ENCODE results near the gene C1orf232.

The C1orf232 gene

GRCh38 chr1:26163684-26164035 lies 5.1 kb downstream of the C1orf232 start:
- Histone ChIP-seq H3K27ac (ENCODE audit: low read depth, low read length) (no peak overlapping the region), H3K9ac (ENCODE audit: low read depth, low read length) (no peak overlapping the region), H3K9me3 (ENCODE audit: control insufficient read depth, insufficient read depth, low read length) (no peaks in the 10 kb centered on the region), H3K27me3 (ENCODE audit: control insufficient read depth, insufficient read depth, low read length) (peaks cover 60% of the 10 kb centered on the region), H3K4me1 (ENCODE audit: control insufficient read depth, insufficient read depth, low read length) (peaks cover 27% of the 10 kb centered on the region), H3K36me3 (ENCODE audit: control insufficient read depth, insufficient read depth, low read length) (no peaks in the 10 kb centered on the region), H3K4me3 (ENCODE audit: low read depth, low read length) (no peak overlapping the region; the same call in 1 of the 2 replicates)

GRCh38 chr1:26162220-26162709 lies 6.5 kb downstream of the C1orf232 start:
- H3K27me3 ChIP-seq (ENCODE audit: control insufficient read depth, insufficient read depth, low read length): peaks cover 74% of the 10 kb centered on the region
- no peak overlapping the region for H3K27ac ChIP-seq (ENCODE audit: low read depth, low read length)
- no peak overlapping the region for H3K9ac ChIP-seq (ENCODE audit: low read depth, low read length)
- H3K4me3 ChIP-seq (ENCODE audit: low read depth, low read length): peak overlapping the region; percentile 58
- H3K4me1 ChIP-seq (ENCODE audit: control insufficient read depth, insufficient read depth, low read length): peaks cover 27% of the 10 kb centered on the region
- H3K9me3 ChIP-seq (ENCODE audit: control insufficient read depth, insufficient read depth, low read length): no peaks in the 10 kb centered on the region
- H3K36me3 ChIP-seq (ENCODE audit: control insufficient read depth, insufficient read depth, low read length): no peaks in the 10 kb centered on the region

GRCh38 chr1:26161415-26162219 lies 7.1 kb downstream of the C1orf232 start:
- Histone ChIP-seq H3K4me1 (ENCODE audit: control insufficient read depth, insufficient read depth, low read length) (peaks cover 32% of the 10 kb centered on the region), H3K27me3 (ENCODE audit: control insufficient read depth, insufficient read depth, low read length) (peaks cover 80% of the 10 kb centered on the region), H3K27ac (ENCODE audit: low read depth, low read length) (no peak overlapping the region), H3K9ac (ENCODE audit: low read depth, low read length) (0 out of 2 replicates have a peak overlapping the region, but pooled peaks have one; percentile 32), H3K4me3 (ENCODE audit: low read depth, low read length) (peak overlapping the region; percentile 58), H3K36me3 (ENCODE audit: control insufficient read depth, insufficient read depth, low read length) (no peaks in the 10 kb centered on the region), H3K9me3 (ENCODE audit: control insufficient read depth, insufficient read depth, low read length) (no peaks in the 10 kb centered on the region)

GRCh38 chr1:26160527-26161414 lies 8.0 kb downstream of the C1orf232 start:
- H3K4me3 ChIP-seq (ENCODE audit: low read depth, low read length): peak overlapping the region; percentile 58; the same call in 1 of the 2 replicates
- no peak overlapping the region for H3K27ac ChIP-seq (ENCODE audit: low read depth, low read length)
- H3K36me3 ChIP-seq (ENCODE audit: control insufficient read depth, insufficient read depth, low read length): no peaks in the 10 kb centered on the region
- H3K9ac ChIP-seq (ENCODE audit: low read depth, low read length): no peak overlapping the region
- H3K27me3 ChIP-seq (ENCODE audit: control insufficient read depth, insufficient read depth, low read length): peaks cover 88% of the 10 kb centered on the region
- peaks cover 40% of the 10 kb centered on the region for H3K4me1 ChIP-seq (ENCODE audit: control insufficient read depth, insufficient read depth, low read length)
- no peaks in the 10 kb centered on the region for H3K9me3 ChIP-seq (ENCODE audit: control insufficient read depth, insufficient read depth, low read length)

GRCh38 chr1:26159743-26160039 lies 9.1 kb downstream of the C1orf232 start:
- Histone ChIP-seq H3K9ac (ENCODE audit: low read depth, low read length) (no peak overlapping the region), H3K4me3 (ENCODE audit: low read depth, low read length) (no peak overlapping the region)

GRCh38 chr1:26158908-26159742 lies 9.6 kb downstream of the C1orf232 start, which contains the start of gene FAM110D:
Gene FAM110D (plus strand): TSS chr1:26159079. CDS start chr1:26161292, 2,213 bp downstream.
- peaks cover 46% of the 10 kb centered on the region for H3K4me1 ChIP-seq (ENCODE audit: control insufficient read depth, insufficient read depth, low read length)
- H3K9ac ChIP-seq (ENCODE audit: low read depth, low read length): no peak within 1 kb of the TSS
- H3K36me3 ChIP-seq (ENCODE audit: control insufficient read depth, insufficient read depth, low read length): no peaks in the 10 kb centered on the region
- H3K4me3 ChIP-seq (ENCODE audit: low read depth, low read length): no peak within 1 kb of the TSS
- H3K27ac ChIP-seq (ENCODE audit: low read depth, low read length): no peak within 1 kb of the TSS
- H3K9me3 ChIP-seq (ENCODE audit: control insufficient read depth, insufficient read depth, low read length): no peaks in the 10 kb centered on the region
- peaks cover 97% of the 10 kb centered on the region for H3K27me3 ChIP-seq (ENCODE audit: control insufficient read depth, insufficient read depth, low read length)

More at GRCh38 chr1:26159743-26160039, 9.1 kb downstream of the C1orf232 start:
- Histone ChIP-seq H3K36me3 (ENCODE audit: control insufficient read depth, insufficient read depth, low read length) (no peaks in the 10 kb centered on the region), H3K9me3 (ENCODE audit: control insufficient read depth, insufficient read depth, low read length) (no peaks in the 10 kb centered on the region), H3K27me3 (ENCODE audit: control insufficient read depth, insufficient read depth, low read length) (peaks cover 91% of the 10 kb centered on the region), H3K4me1 (ENCODE audit: control insufficient read depth, insufficient read depth, low read length) (peaks cover 43% of the 10 kb centered on the region), H3K27ac (ENCODE audit: low read depth, low read length) (no peak overlapping the region)

- H3K9ac ChIP-seq (ENCODE audit: low read depth, low read length): no peak overlapping the region
- H3K36me3 ChIP-seq (ENCODE audit: control insufficient read depth, insufficient read depth, low read length): no peaks in the 10 kb centered on the region
- H3K4me1 ChIP-seq (ENCODE audit: control insufficient read depth, insufficient read depth, low read length): peaks cover 46% of the 10 kb centered on the region
- H3K27me3 ChIP-seq (ENCODE audit: control insufficient read depth, insufficient read depth, low read length): peaks cover 97% of the 10 kb centered on the region
- no peak overlapping the region for H3K27ac ChIP-seq (ENCODE audit: low read depth, low read length)
- no peak overlapping the region for H3K4me3 ChIP-seq (ENCODE audit: low read depth, low read length)
- H3K9me3 ChIP-seq (ENCODE audit: control insufficient read depth, insufficient read depth, low read length): no peaks in the 10 kb centered on the region
Measured at GRCh38 chr1:26158271-26158907, 10.4 kb downstream of the C1orf232 start.

- H3K4me3 ChIP-seq (ENCODE audit: low read depth, low read length): peak overlapping the region; percentile 30
- H3K27ac ChIP-seq (ENCODE audit: low read depth, low read length): no peak overlapping the region
- H3K27me3 ChIP-seq (ENCODE audit: control insufficient read depth, insufficient read depth, low read length): peaks cover 95% of the 10 kb centered on the region
- H3K9me3 ChIP-seq (ENCODE audit: control insufficient read depth, insufficient read depth, low read length): no peaks in the 10 kb centered on the region
- H3K36me3 ChIP-seq (ENCODE audit: control insufficient read depth, insufficient read depth, low read length): no peaks in the 10 kb centered on the region
- no peak overlapping the region for H3K9ac ChIP-seq (ENCODE audit: low read depth, low read length)
- peaks cover 45% of the 10 kb centered on the region for H3K4me1 ChIP-seq (ENCODE audit: control insufficient read depth, insufficient read depth, low read length)
Measured at GRCh38 chr1:26156285-26157038, 12.3 kb downstream of the C1orf232 start.

GRCh38 chr1:26155370-26156284 lies 13.1 kb downstream of the C1orf232 start:
- Histone ChIP-seq H3K9me3 (ENCODE audit: control insufficient read depth, insufficient read depth, low read length) (no peaks in the 10 kb centered on the region), H3K4me3 (ENCODE audit: low read depth, low read length) (peak overlapping the region; percentile 30), H3K36me3 (ENCODE audit: control insufficient read depth, insufficient read depth, low read length) (no peaks in the 10 kb centered on the region), H3K27me3 (ENCODE audit: control insufficient read depth, insufficient read depth, low read length) (peaks cover 90% of the 10 kb centered on the region), H3K27ac (ENCODE audit: low read depth, low read length) (no peak overlapping the region), H3K4me1 (ENCODE audit: control insufficient read depth, insufficient read depth, low read length) (peaks cover 37% of the 10 kb centered on the region), H3K9ac (ENCODE audit: low read depth, low read length) (no peak overlapping the region)
